HG03469 (cell line): Measurements from ENCODE around the gene PLEKHG3.

Experiments used
- ATAC-seq: cut with Tn5 transposase; IDR thresholded peaks from one replicate; pipeline ENCODE4 v1.9.1; 2021; ENCODE audit warnings: mild to moderate bottlenecking, moderate library complexity, moderate number of reproducible peaks; ENCODE audit not compliant: unreplicated experiment

Gene PLEKHG3

DNA sequence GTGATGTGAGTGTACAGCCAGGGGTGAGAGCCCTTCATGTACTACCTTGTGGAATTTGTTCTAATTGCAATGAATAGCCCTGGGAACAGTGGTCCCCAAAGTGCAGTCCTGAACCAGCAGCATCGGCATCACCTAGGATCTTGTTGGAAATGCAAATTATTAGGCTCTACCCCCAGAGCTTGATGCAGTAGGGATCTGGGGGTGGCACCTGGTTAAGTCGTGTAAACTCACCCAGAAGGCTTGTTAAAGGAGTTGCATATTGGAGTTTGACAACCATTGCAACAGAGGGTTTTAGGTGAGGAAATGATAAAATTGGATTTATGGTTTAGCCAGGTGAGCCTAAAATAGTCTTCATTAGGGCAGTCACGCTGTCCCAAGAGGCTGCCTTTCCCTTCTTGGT, 73.2 kb downstream of the PLEKHG3 start:
- ATAC-seq: no peak

DNA sequence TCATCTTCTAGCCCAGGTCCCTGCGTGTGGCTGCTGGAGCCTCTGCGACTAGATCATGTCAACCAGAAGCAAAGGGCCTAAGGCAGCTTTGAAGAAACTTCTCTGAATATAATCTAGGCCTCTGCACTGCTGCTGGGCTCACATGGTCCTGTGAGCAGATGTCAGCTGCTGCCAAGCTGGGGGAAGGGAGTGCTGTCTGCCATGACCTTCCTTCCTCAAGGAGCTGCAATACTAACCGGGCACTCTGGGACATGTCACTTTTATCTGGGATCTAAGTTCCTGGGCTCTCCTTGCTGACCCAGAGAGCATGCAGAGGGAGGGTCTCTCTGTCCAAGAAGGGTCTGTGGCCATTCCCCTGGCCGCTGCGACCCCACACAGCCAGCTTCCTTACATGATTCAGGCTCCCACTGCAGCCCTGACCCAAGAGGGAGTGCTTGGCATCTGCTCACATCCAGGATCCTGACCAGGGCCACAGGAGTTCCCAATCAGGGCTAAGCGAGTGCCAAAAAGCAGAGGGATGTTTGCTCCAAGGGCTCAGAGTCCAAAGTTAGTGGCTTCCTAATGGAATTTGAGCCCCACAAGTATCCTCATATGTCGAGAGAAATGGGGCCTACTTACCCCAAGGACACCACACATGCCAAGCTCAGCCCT, 74.0 kb downstream of the PLEKHG3 start:
- no peak for ATAC-seq

DNA sequence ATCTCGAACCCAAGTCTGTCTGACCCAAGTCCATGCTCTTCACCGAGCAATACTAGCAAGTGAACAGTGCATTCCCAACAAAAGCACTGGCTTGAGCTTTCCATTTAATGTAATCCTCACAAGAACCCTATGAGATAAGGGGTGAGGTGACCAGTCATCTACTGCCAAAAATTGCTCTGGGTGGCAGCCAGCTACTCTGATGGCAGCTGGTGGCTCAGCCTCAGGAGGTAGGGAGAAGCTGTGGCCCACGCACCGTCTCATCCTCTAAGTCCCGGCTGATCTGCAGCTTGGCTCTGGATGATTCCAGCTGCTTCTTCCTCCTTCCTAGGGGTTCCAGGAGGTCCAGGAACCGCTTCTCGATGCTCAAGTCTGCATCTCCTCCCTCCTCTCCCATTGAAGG, 75.2 kb downstream of the PLEKHG3 start:
- ATAC-seq: no peak

DNA sequence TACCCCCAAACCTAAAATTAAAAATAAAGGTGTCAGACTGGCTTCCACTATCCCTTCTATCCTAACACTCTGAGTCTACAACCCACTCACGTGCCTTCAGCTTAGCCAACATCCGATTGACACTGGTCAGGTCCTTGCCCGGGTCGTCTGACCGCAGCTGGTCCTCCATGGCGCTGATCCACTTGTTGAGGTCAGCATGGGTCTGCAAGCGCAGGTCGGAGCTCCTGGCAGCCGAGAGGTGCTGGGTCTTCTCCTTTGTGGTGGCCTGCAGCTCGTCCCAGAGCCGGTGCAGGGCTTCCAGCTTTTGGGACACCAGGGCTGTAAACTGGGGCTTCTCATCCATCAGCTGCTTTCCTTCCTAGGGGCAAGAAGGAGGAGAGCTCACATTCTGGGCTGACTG, 78.0 kb downstream of the PLEKHG3 start:
- no peak for ATAC-seq

DNA sequence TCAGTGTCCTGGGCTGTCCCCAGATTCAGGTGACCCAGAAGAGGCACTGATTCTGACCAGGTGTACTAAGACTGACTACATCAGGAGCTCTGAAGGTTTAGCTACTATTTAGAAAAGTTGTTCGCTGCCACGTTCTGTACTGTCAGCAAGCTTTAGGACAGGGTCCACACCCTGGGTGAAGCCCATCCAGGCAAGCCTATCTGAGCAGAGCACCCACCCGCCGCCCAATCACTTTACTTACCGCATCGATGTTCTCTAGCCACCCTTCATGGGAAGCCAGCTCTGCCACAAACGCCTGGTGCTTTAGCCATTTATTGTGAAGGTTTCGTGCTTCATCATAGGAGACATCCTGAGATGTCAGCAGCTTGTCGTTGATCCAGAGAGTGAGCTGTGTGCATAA, 79.8 kb downstream of the PLEKHG3 start:
- no peak for ATAC-seq

DNA sequence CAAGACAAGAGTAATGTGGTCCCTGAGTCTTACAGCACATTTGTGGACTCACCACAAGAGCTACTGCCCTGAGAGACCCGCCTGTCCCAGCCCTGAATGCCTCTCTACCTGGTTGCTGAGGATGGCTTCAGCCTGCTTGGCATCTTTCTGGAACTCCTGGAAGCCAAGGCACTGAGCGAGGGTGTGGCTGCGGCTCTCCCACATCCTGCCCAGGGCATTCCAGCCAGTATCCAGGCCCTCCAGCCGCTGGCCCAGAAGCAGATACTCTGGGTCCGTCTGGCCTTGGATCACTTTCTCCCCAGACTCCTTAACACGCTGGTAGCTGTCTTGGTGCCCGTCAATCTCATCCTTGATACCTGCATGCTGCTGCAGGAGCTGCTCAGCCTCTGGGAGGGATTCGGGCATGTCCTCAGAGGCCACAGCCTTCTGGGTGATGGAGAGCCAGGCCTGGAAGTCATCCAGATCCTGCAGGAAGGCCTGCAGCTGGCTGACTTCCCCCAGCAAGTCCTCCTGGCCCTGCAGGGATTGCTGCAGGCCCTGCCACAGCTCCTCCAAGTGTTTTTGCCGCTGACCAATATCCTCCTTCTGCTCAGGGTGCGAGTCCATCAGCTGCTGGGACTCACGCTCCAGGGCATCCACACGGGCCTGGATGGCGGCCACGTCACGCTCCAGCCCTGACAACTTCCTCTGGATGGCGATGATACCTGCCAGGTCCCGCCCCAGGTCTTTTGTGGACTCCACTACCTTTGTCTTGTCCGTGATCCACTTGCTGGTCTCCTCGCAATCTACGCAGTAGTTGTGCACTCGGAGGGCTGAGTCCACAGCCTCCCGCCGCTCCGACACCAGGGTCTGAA, 82.3 kb downstream of the PLEKHG3 start:
- no peak for ATAC-seq

DNA sequence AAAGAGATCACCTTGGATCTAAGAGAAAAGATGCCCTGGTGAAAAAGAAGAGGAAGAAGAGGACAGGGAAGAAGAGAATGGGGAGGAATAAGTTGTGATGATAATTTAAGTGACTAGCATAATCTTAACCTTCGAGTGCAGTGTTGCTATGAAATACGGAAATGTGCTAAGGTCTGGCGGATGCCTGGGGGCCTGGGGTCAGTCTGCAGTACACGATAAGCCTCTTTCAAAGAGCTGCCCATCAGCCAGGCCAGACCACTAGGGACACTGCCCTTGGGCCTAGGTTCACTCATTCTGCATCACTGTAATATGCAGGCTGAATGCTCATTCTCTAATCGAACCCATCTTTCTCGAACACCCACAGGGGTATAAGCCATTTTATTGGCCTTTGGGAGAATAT, 83.4 kb downstream of the PLEKHG3 start:
- ATAC-seq: no peak

DNA sequence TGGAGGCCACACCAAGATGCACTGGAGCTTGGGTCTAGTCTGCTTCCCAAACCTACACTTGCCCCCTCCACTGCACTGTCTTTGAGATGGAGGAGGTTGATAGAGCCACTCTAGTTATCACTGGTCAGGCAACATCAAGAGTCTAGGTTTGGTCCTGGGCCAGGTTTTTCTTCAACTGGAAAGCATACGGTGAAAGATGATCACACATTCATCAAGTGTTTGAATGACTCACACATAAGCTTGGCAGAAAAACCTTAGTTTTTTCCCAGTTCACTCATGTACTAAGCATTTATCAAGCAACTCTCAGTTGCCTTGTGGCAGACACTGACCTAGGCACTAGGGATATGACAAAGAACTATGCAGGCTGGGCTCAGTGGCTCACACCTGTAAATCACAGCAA, 84.5 kb downstream of the PLEKHG3 start:
- ATAC-seq: no peak

DNA sequence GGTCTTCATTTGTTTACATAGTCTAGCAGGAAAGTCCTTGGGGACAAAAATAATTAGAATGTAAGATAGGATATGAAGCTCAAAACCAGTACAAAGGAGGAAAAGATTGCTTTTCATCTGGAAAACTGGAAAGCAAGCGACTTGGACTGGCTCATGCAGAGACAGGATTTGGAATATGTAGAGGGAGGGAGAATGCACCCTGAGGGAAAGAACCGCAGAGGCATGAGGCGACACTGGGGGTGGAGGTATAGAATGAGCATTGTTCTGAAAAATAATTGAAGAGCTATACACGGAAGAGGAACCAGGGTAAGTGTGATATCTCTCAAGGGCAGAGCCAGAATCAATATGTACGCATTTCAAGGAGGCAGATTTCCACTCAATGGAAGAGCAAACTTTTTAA, 85.5 kb downstream of the PLEKHG3 start:
- no peak for ATAC-seq

DNA sequence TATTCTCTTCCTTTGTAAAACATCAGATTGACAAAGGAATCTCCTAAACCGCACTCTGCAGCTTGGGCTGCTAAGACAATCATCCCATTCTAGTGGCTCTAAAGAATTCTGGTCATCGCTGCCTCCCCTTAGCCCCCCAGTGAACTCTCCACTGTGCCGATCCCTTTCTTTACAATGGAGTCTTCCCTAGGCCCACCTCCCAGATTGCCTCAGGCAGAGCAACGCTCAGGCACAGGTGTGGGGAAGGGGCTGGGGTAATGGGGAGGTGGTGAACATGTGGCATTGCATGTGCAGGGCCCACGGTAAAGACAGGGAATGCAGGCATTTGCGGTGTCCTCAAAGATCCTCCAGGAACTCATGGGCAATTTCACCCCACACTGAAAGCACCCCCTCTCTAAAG, 86.3 kb downstream of the PLEKHG3 start:
- ATAC-seq: no peak

DNA sequence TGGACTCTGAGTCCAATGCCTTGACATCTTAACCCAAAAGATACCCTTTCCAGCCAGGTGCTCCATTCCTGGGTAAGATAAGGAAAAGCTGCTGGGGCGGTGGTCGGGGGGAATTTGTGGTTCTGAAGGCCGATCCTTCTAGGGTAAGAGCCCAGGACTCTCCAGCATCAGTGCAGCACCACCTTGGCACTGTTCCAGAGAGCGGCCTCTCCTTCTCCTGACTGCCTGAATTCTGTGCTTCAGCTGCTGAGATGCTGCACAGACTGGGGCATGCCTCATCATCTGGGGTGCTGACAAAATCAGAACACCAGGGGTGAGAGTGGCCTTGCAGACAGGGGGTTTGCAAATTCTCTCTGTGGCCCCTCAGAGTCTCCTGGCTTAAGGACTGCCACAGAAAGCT, 88.0 kb downstream of the PLEKHG3 start:
- ATAC-seq: no peak

DNA sequence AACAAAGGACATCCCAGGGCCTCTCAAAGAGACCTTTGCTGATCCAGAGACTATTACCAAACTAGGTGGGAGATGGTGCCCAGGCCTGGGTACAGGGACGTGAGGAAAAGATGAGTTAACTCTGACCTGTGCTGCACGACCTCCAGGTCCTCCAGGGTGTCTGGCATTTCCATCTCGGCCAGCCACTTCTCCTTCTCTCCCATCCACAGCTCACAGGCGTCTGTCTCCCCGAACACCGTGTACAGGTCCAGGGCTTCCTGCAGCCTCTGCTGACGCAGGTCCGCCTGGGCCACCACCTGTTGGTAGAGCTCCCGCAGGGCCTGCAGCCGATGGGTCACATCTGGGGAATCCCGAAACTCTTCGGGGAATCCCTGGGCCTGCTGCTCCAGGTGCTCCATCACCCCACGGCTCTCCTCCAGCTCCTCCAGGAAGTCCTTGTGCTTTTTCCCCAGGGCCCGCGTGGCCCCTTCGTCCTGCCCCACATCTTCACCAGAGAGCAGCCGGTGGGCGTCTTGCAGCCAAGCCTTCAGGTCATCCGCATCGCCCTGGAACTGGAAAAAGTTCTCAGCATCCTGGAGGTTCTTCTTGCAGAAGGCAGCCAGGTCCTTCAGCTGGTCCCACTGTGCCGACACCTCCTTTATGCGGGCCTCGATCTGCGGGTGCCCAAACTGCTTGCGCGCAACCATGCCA, 88.8 kb downstream of the PLEKHG3 start:
- no peak for ATAC-seq

DNA sequence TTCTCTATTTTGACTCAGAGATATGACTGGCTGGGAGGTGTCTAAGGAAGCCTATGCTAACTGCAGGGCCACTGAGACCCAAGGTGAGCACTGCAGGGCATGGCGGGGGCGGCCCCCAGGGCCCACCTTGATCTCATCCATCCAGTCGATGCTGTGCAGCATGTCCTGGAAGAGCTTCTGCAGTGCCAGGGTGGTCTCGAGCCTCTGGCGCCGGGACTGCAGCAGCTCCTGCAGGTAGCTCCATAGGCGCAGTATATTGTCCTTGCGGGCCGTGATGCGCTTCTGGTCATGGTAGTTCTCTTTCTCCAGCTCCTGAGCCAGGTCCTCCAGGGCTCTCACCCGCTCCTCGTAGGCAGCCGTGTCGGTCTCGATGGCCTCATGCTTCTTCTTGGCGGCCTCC, 91.0 kb downstream of the PLEKHG3 start:
- ATAC-seq: no peak

DNA sequence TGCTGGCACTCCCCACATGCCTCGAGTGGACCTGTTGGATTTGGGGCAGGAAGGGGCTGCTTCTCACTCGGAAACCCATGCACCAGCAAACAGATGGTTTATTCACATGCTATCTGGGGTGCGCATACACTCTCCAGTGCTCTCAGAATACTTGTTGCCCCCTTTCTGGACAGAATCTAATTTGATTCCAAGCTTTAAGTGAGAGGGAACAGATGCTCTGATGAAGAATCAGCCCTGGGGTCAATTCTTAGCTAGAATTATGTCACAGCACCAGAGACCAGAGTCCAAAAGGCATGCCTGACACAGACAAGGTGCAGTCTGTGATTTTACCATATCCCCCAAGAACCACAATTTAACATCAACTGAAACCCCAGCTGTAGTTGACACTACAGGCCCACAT, 91.7 kb downstream of the PLEKHG3 start:
- no peak for ATAC-seq

DNA sequence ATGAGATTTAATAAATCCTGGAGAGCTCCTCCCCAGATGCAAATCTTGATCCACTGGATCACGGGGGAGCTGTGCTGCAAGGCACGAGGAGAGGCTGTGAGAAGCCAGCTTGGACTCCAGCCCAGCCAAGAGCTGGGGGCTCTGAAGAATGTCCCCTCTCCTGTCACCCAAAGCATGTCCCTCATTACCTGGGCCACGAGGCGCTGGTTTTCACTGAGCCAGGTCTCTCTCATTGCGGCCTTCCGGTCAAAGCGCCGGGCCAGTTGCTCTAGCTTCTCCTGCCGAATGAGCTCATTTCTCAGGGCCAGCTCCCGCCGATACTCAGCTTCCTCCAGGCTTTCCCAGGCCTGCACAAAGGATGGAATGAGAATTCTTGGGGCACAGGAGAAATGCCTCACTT, 92.1 kb downstream of the PLEKHG3 start:
- ATAC-seq: no peak

DNA sequence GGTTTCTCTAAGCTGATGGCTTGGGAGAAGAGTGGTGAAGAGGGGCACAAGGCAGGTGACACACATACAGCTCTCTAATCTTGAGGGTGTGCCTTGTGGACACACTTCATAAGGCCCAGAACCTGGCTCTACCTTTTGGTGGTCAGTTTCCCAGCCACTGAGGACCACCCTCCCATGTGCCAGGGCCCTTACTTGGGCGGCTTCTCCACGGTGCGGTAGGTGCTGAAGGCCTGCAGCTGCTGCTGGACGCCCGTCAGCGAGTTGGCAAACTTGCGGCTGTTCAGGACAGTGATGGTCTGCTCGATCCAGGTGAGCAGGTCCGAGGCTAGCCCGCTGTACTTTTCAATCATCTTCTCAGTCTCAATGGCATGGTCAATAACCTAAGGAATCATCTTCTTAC, 95.3 kb downstream of the PLEKHG3 start:
- no peak for ATAC-seq
